HepG2 (cell line): ENCODE results near the gene GJC1. TPM values are rescaled to one million over a fixed set of nuclear protein-coding genes. Genes with fewer than 3 reads are reported as not detected.

Experiments
- ATAC-seq: fragments of 200-7000 bp; cut with Tn5 transposase; 3 replicates; pipeline ENCODE4 v1.9.1; 2020; ENCODE audit warnings: mild to moderate bottlenecking, moderate library complexity
- BruUV-seq: library from RNA; stranded (reverse); fragments of 400-500 nt; replicated peaks from 2 replicates; lab custom pipeline; 2021; lab: Mats Ljungman, UMichigan
- CTCF ChIA-PET: fragments of 300-600 bp; formaldehyde crosslinking; extraction: SDS; loops from one replicate; lab custom pipeline; 2021; ENCODE audit warnings: low total read pairs, inconsistent platforms, low intra/inter-chr PET ratio; lab: Yijun Ruan, JAX
- POLR2A ChIA-PET: fragments of 350-600 bp; sonication (Branson Sonifier 250); formaldehyde crosslinking; loops from one replicate; lab custom pipeline; 2020; ENCODE audit warnings: antibody characterized with exemption, inconsistent platforms; lab: Yijun Ruan, JAX
- DNase-seq: peaks from one replicate; pipeline ENCODE4 v3.0.0-alpha.2; 2015; ENCODE audit warnings: low spot score
- FAIRE-seq: peaks from 3 replicates; lab custom pipeline; 2011; peaks lifted over from hg19 to GRCh38; lab: Jason Lieb, UNC
- H2AFZ ChIP-seq: one replicate; pipeline ENCODE4 v1.6.1; 2011; ENCODE audit warnings: low read length, inconsistent platforms
- H3K27ac ChIP-seq: fragments of 300-600 bp; 3 replicates; pipeline ENCODE4 v1.8.0; 2011; ENCODE audit warnings: mixed run types, mild to moderate bottlenecking, mixed read lengths, low read length, inconsistent platforms; ENCODE audit not compliant: insufficient read depth; ENCODE audit errors: extremely low read length
- H3K27me3 ChIP-seq, 2 experiments: fragments of 200-600 bp in 1 of 2; 2 replicates in 1 of 2; 3 replicates in 1 of 2; pipeline versions ENCODE4 v1.6.0 to v1.8.0; 2011; ENCODE audit warnings: low read length in 2 of 2, mild to moderate bottlenecking in 2 of 2, moderate library complexity in 2 of 2, inconsistent platforms in 1 of 2; ENCODE audit not compliant: insufficient read depth in 2 of 2, control insufficient read depth in 1 of 2
- H3K36me3 ChIP-seq, 2 experiments: fragments of 200-600 bp in 1 of 2; replicated peaks in 1 of 2; 2 replicates in 1 of 2; 3 replicates in 1 of 2; pipeline versions ENCODE4 v1.5.1 to v1.8.0; 2011; ENCODE audit warnings: low read length in 2 of 2, inconsistent platforms in 1 of 2; ENCODE audit not compliant: insufficient read depth in 2 of 2, control insufficient read depth in 1 of 2
- H3K4me1 ChIP-seq: 2 replicates; pipeline ENCODE4 v1.5.1; 2012; ENCODE audit warnings: low read length, inconsistent platforms; ENCODE audit not compliant: insufficient read depth
- H3K4me2 ChIP-seq: 2 replicates; pipeline ENCODE4 v1.6.0; 2011; ENCODE audit warnings: low read depth, low read length, inconsistent platforms
- H3K4me3 ChIP-seq, 3 experiments: fragments of 200-600 bp in 1 of 3; sonication (generic), shearing (Covaris generic) in 1 of 3; replicated peaks in 1 of 3; 2 replicates each; pipeline ENCODE4 v1.5.1; 2011 to 2016; ENCODE audit warnings: low read length in 3 of 3, inconsistent platforms in 2 of 3, low read depth in 2 of 3, mild to moderate bottlenecking in 2 of 3, control low read depth in 1 of 3, mixed read lengths in 1 of 3; ENCODE audit not compliant: insufficient read depth in 1 of 3
- H3K79me2 ChIP-seq: one replicate; pipeline ENCODE4 v1.6.1; 2011; ENCODE audit warnings: low read length, inconsistent platforms; ENCODE audit not compliant: insufficient read depth
- H3K9ac ChIP-seq: 2 replicates; pipeline ENCODE4 v1.6.0; 2011; ENCODE audit warnings: mild to moderate bottlenecking, low read depth, low read length, inconsistent platforms; ENCODE audit not compliant: insufficient read depth
- H3K9me3 ChIP-seq: 2 replicates; pipeline ENCODE4 v1.5.1; 2012; ENCODE audit warnings: mild to moderate bottlenecking, low read length
- H4K20me1 ChIP-seq: 2 replicates; pipeline ENCODE4 v1.6.0; 2011; ENCODE audit warnings: inconsistent platforms, mild to moderate bottlenecking, low read length, moderate library complexity; ENCODE audit not compliant: insufficient read depth
- FOXO4 ChIP-seq: sonication (generic); formaldehyde crosslinking; conservative IDR thresholded peaks from 2 replicates; pipeline ENCODE4 v1.8.1; 2023; ENCODE audit warnings: missing genetic modification reagents
- FOXP1 ChIP-seq, 2 experiments: fragments of 450-650 bp in 1 of 2; IDR thresholded peaks; 2 replicates each; pipeline ENCODE4 v1.6.1; 2017 to 2018; ENCODE audit warnings: antibody characterized with exemption in 1 of 2
- NCOA2 ChIP-seq: sonication (generic); formaldehyde crosslinking; IDR thresholded peaks from 2 replicates; pipeline ENCODE4 v1.8.0; 2022; ENCODE audit warnings: inconsistent platforms
- NCOR1 ChIP-seq: fragments of 200-600 bp; sonication (generic); IDR thresholded peaks from 2 replicates; pipeline ENCODE4 v1.7.0; 2017; ENCODE audit warnings: antibody characterized with exemption, low read length, borderline replicate concordance
- PHF8 ChIP-seq: sonication (generic); formaldehyde crosslinking; IDR thresholded peaks from 2 replicates; pipeline ENCODE4 v1.5.0; 2020; ENCODE audit warnings: missing genetic modification reagents
- PTBP1 ChIP-seq: fragments of 200-400 bp; formaldehyde crosslinking; IDR thresholded peaks from 2 replicates; pipeline ENCODE4 v1.6.1; 2018; ENCODE audit warnings: low read length, low read depth; ENCODE audit not compliant: poor library complexity, severe bottlenecking
- SKIL ChIP-seq: sonication (generic); formaldehyde crosslinking; IDR thresholded peaks from 2 replicates; pipeline ENCODE4 v1.8.0; 2022; ENCODE audit warnings: missing genetic modification reagents, mild to moderate bottlenecking, moderate library complexity, borderline replicate concordance
- TBL1XR1 ChIP-seq: fragments of 150-350 bp; IDR thresholded peaks from 2 replicates; pipeline ENCODE4 v1.6.1; 2014; ENCODE audit warnings: borderline replicate concordance, low read length; ENCODE audit not compliant: partially characterized antibody
- TBX3 ChIP-seq: fragments of 450-650 bp; IDR thresholded peaks from 2 replicates; pipeline ENCODE4 v1.6.1; 2017; ENCODE audit warnings: antibody characterized with exemption, mild to moderate bottlenecking, inconsistent platforms, borderline replicate concordance
- ZEB1 ChIP-seq: IDR thresholded peaks from 2 replicates; pipeline ENCODE4 v1.6.1; 2012; ENCODE audit warnings: mild to moderate bottlenecking, low read depth, inconsistent platforms; ENCODE audit not compliant: insufficient replicate concordance
- ZNF644 ChIP-seq: IDR thresholded peaks from 2 replicates; pipeline ENCODE4 v1.6.1; 2016; ENCODE audit warnings: low read depth
- ZNF652 ChIP-seq: IDR thresholded peaks from 2 replicates; pipeline ENCODE4 v1.6.1; 2016; ENCODE audit warnings: low read depth, borderline replicate concordance
- ZNF687 ChIP-seq: sonication (generic); formaldehyde crosslinking; IDR thresholded peaks from 2 replicates; pipeline ENCODE4 v1.5.1; 2020; ENCODE audit warnings: mild to moderate bottlenecking, missing genetic modification reagents, moderate library complexity
- ZNF740 ChIP-seq: sonication (generic); formaldehyde crosslinking; IDR thresholded peaks from 2 replicates; pipeline ENCODE4 v1.4.0; 2020; ENCODE audit warnings: missing genetic modification reagents
- WGBS: methylation state at CpG from one replicate; pipeline ENCODE4 v1.1.6; 2017; ENCODE audit warnings: low lambda C conversion rate; 5-methylcytosine and 5-hydroxymethylcytosine counted together
- in situ Hi-C: cut with HindIII; loops from 2 replicates; pipeline ENCODE4 v1.10.0; 2017; ENCODE audit warnings: low pct_unique_long_range_greater_than_20kb; ENCODE audit not compliant: extremely low pct_ligation_motif_present
- intact Hi-C: fragments of 100-400 bp; cut with micrococcal nuclease; formaldehyde crosslinking; loops from one replicate; pipeline ENCODE4 v1.10.0; 2022; ENCODE audit not compliant: unreplicated experiment
- polyA plus RNA-seq, 8 experiments: library from polyadenylated mRNA; depleted of rRNA in 3 of 8; stranded (reverse) in 7 of 8; unstranded in 1 of 8; fragments of >200 nt; fragmentation: Illumina TruSeq in 4 of 8; extraction: Trizol in 4 of 8; gene quantifications; 2 replicates each; pipeline versions ENCODE4 v1.2.1 to v1.2.3, GENCODE V29; 2011 to 2016; ENCODE audit warnings: low read depth in 4 of 8, missing spikeins in 1 of 8, mixed read lengths in 1 of 8; ENCODE audit not compliant: insufficient read depth in 1 of 8
- total RNA-seq, 5 experiments: library from RNA; depleted of rRNA; stranded (reverse); fragments of >200 nt; fragmentation: Illumina TruSeq; extraction: Trizol; gene quantifications; 2 replicates each; pipeline ENCODE4 v1.2.3, GENCODE V29; 2016; ENCODE audit warnings: low read depth in 1 of 5

Gene GJC1
- total and polyA plus RNA-seq, 2 of the 13 experiments (the other 11 are each of a cell fraction or from before 2014, with no cell fraction given), result 1.7 TPM

- 12% methylated on average over 15 of the region's 15 CpGs for WGBS
- H3K9ac ChIP-seq, result no peak overlapping the region
- no peaks in the 10 kb centered on the region for H3K79me2 ChIP-seq
- no peak overlapping the region for H3K27ac ChIP-seq
- H3K9me3 ChIP-seq, result no peaks in the 10 kb centered on the region
- H3K4me1 ChIP-seq, result peaks cover 37% of the 10 kb centered on the region
- no peaks in the 10 kb centered on the region for H4K20me1 ChIP-seq
- intact Hi-C loops, result no loop called here
- no peaks in the 10 kb centered on the region for H3K36me3 ChIP-seq
- ChIA-PET POLR2A (interaction anchor here (0.6 to 0.7 kb wide), 2 partner anchors 29 to 211 kb away, joined by 3 read pairs; no protein-coding TSS in a partner anchor), CTCF (no interaction called here)
- H3K4me3 ChIP-seq, result peak overlapping the region in 1 of 3 experiments; percentile 22; a peak in 1 of 6 replicates
- FAIRE-seq, result peak; percentile 75
- peak; percentile 27 for ATAC-seq
- DNase-seq, result peak; percentile 38
- H3K27me3 ChIP-seq, result peaks cover 10 to 58% of the 10 kb centered on the region in 2 experiments; a peak in 4 of 5 replicates
- H2AFZ ChIP-seq, result no peak overlapping the region
- BruUV-seq, result no TSS peak
- H3K4me2 ChIP-seq, result peak overlapping the region; percentile 46
- in situ Hi-C loops, result no loop called here
- TF ChIP-seq ZEB1 (peak; percentile 40), TBL1XR1 (peak; percentile 86), PHF8 (CRISPR knock-in tag) (no peak), TBX3 (no peak), FOXP1 (IDR thresholded peaks at IDR 0.05) (no peak), FOXP1 (CRISPR knock-in tag; IDR thresholded peaks at IDR 0.05) (no peak), PTBP1 (no peak), ZNF644 (CRISPR knock-in tag) (peak; percentile 28; the same call in 1 of the 2 replicates), NCOA2 (CRISPR knock-in tag) (0 out of 2 replicates have a peak, but pooled peaks have one; percentile 13), FOXO4 (CRISPR knock-in tag) (no peak), ZNF740 (CRISPR knock-in tag) (0 out of 2 replicates have a peak, but pooled peaks have one; percentile 2), SKIL (CRISPR knock-in tag) (peak; percentile 95), NCOR1 (0 out of 2 replicates have a peak, but pooled peaks have one; percentile 33), ZNF687 (CRISPR knock-in tag) (peak; percentile 49), ZNF652 (CRISPR knock-in tag) (no peak)
These were observed 60.4 kb downstream of the GJC1 start for GRCh38 chr17:44769647-44770084.
